KOPT-K1 (cell line): ENCODE data around the gene DOK5.
"Not testable (repeated sequence)": the region's sequence is repeated elsewhere in the genome, so short reads cannot be mapped to it uniquely, and the experiment has no call there.

ENCODE experiments used
- H3K27ac ChIP-seq: fragments of 200-600 bp; sonication (generic); 2 replicates; pipeline ENCODE4 v1.5.1; 2016; ENCODE audit warnings: antibody characterized with exemption, mild to moderate bottlenecking, low read depth, low read length; ENCODE audit not compliant: poor library complexity, severe bottlenecking
- H3K36me3 ChIP-seq: fragments of 200-600 bp; sonication (generic); 2 replicates; pipeline ENCODE4 v1.5.1; 2017; ENCODE audit warnings: antibody characterized with exemption, mild to moderate bottlenecking, low read length, moderate library complexity; ENCODE audit not compliant: insufficient read depth
- H3K9me3 ChIP-seq: fragments of 200-600 bp; sonication (generic); 2 replicates; pipeline ENCODE4 v1.5.1; 2017; ENCODE audit warnings: antibody characterized with exemption, low read length, mild to moderate bottlenecking; ENCODE audit not compliant: insufficient read depth, poor library complexity, severe bottlenecking

Gene DOK5

GRCh38 chr20:54475334-54476168 is at the start of gene DOK5:
Gene DOK5, plus strand, starts transcription at chr20:54475593. Its CDS starts 354 bp downstream, at chr20:54475947.
- no peaks in the 10 kb centered on the region for H3K9me3 ChIP-seq
- no peaks in the 10 kb centered on the region for H3K36me3 ChIP-seq
- no peak within 1 kb of the TSS for H3K27ac ChIP-seq

DNA sequence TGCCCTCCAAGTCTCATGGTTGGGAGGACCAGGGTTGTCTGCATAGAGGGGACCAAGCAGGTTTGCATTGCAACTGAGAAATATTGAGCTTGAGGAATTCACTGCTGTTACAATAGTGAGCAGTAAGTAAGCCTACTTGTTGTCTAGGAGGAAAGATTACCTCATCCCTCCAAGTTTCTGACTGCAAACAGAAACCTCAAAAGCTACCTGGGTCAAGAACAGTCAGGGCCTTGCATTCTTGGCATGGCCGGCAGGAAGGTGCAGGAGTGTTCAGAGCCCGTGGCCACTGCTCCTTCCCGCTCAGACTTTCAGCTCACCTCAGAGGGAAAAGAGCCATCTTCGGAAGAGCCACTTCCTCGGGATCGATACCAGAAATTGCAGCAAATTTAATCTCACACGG is 46.0 kb upstream of the DOK5 start:
- Histone ChIP-seq H3K36me3 (no peaks in the 10 kb centered on the region), H3K27ac (no peak overlapping the region), H3K9me3 (peaks cover 10% of the 10 kb centered on the region)

DNA sequence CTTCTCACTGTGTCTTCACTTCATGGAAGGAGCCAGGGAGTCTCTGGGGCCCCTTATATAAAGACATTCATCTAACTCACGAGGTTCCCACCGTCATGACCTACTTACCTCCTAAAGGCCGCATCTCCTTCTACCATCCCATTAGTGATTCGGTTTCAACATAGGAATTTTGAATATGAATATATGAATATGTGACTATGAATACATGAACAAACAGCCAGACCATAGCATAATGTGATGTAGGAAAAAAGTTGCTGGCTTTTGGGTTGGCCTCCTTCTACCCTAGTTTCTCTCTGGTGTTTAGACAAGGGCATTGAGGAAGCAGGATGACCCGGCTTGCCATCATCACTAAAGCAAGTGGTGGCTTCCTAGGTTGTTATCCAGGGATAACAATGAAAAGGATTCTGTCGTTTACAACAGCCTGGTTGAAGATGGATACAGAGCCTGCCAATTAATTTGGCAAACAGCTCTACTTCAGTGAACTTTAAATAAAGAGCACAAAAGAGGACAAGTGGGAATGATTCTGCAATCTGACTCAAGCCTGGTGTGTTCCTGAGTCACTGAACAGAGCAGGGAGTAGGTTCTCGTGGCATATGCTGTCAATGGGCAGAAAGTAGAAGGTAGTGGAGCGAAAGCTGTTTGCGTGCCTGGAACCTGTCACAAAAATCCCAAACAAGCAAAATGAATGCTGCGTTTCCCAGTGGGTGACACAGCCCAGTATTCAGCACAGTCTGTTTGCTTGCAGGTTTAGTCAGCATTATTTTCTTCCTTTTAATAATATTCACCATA is 44.0 kb upstream of the DOK5 start:
- Histone ChIP-seq H3K36me3 (no peaks in the 10 kb centered on the region), H3K27ac (no peak overlapping the region), H3K9me3 (no peaks in the 10 kb centered on the region)

DNA sequence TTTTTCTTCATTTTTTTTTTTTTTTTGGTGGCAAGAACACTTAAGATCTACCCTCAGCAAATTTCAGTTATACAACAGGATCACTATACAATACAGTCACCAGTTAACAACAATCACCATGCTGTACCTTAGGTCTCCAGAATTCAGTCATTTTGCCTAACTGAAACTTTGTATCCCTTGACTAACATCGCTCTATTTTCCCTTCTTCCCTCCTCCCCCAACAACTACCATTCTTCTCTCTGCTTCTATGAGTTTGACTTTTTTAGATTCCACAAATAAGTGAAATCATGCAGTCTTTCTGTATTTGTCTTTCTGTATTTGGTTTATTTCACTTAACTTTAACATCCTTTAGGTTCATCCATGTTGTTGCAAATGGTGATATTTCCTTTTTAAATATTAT is 42.4 kb upstream of the DOK5 start:
- Histone ChIP-seq H3K36me3 (no peaks in the 10 kb centered on the region), H3K27ac (no peak overlapping the region), H3K9me3 (no peaks in the 10 kb centered on the region)

DNA sequence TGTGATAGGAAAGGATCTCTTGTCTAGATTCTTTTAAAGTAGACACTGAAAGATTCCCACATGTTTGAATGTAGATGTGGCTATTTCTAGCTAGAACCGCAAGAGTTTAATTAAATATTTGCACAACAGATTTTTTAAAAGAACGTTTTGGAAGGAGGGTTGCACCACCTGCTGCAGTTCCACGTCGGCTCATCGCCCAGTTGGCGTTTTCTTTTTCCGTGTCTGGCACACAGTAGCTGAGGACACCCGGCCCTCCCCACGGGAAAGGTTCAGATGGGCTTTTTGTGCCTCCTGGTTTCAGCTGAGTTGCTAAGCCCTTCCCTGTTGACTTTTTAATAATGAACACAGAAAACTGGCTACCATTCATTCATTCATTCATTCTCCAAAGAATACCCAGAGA is 41.8 kb upstream of the DOK5 start:
- no peaks in the 10 kb centered on the region for H3K36me3 ChIP-seq
- no peak overlapping the region for H3K27ac ChIP-seq
- H3K9me3 ChIP-seq: no peaks in the 10 kb centered on the region

DNA sequence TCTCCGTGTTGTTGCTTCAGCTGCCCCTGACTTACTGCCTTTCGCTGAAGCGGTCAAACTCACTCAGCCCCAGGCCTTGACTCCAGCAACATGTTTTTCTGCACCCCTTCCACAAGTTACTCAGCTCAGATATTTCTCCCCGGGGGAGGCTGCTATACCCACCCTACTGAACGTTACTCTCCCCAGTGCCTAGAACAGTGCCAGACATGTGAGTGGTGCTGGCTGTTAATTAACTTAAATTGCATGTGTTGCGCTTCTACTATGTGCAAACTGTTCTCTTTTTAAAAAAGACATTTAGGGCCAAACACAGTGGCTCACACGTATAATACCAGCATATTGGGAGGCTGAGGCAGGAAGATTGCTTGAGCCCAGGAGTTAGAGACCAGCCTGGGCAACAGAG is 41.2 kb upstream of the DOK5 start:
- Histone ChIP-seq H3K9me3 (no peaks in the 10 kb centered on the region), H3K36me3 (no peaks in the 10 kb centered on the region), H3K27ac (no peak overlapping the region)

DNA sequence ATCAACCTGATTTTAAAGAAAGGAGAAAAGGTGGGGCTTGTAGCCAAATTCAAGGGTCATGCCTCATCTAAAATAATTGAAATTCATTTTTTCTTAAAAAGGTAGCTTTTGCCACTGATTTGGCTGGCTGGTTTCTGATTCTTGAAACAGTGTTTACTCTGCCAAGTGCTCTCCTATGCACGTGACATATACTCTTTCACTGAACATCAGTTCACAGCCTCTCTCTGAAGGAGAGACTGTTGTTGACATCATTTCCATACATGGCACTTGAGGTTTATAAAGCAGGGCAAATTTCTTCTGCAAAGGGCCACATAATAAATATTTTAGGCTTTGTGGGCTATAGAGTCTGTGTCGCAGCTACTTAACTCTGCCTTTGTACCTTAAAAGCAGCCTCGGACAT is 40.4 kb upstream of the DOK5 start:
- H3K36me3 ChIP-seq: no peaks in the 10 kb centered on the region
- no peaks in the 10 kb centered on the region for H3K9me3 ChIP-seq
- H3K27ac ChIP-seq: no peak overlapping the region

- not testable (repeated sequence) for H3K27ac ChIP-seq, H3K36me3 ChIP-seq, H3K9me3 ChIP-seq
Observed at GRCh38 chr20:54436410-54436809, 39.0 kb upstream of the DOK5 start.

DNA sequence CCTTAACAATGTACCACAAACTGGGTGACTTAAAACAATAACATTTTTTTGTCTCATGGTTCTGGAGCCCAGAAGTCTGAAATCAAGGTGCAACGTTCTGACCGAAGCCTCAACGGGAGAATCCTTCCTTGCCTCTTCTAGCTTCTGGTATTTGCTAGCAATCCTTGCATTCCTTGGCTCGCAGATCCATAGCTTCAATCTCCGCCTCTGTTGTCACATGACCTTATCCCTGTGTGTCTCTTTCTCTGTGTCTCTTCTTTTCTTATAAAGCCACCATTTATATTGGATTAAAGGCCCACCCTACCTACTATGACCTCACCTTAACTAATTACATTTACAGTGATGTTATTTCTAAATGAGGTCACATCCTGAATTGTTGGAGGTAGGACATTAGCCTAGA is 37.2 kb upstream of the DOK5 start:
- Histone ChIP-seq H3K27ac (no peak overlapping the region), H3K36me3 (no peaks in the 10 kb centered on the region), H3K9me3 (no peaks in the 10 kb centered on the region)

DNA sequence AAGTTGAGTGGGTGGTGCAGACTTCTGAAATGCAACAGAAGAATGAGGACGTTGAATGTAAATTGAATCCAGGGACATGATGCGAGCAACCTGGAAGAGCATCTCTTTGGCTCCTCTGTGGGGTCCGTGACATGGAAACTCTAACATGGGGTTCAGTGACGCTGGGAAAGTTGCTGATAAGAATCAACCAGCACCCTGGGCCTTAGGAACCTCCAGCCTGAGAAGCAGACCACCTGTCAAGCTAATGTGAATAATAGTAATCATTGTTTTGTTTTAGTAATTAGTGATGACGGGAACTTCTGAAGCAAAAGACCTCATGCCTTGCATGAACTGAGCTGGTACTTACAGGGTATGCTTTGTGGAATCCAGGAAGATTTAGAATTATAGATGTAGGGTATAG is 25.2 kb upstream of the DOK5 start:
- no peak overlapping the region for H3K27ac ChIP-seq
- H3K36me3 ChIP-seq: no peaks in the 10 kb centered on the region
- H3K9me3 ChIP-seq: no peaks in the 10 kb centered on the region

DNA sequence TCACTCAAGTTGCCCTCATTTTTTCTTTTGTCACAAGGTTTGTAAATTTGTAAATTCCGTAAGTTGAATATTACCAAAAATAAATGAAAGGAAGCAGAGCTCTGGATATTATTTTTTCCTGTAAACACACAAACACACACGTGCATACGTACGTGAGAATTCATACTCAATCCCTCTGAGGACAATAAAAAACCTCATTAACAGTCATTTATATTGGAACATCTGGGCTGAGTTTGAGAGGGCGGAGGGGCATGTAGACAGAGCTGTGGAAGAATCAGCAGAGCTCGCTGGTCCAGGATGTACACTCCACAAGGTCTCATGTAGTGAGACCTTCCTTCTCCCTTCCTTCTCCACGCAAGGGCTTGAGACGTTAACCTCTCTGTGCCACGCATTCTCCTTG is 24.2 kb upstream of the DOK5 start:
- H3K27ac ChIP-seq: no peak overlapping the region
- no peaks in the 10 kb centered on the region for H3K9me3 ChIP-seq
- H3K36me3 ChIP-seq: no peaks in the 10 kb centered on the region

DNA sequence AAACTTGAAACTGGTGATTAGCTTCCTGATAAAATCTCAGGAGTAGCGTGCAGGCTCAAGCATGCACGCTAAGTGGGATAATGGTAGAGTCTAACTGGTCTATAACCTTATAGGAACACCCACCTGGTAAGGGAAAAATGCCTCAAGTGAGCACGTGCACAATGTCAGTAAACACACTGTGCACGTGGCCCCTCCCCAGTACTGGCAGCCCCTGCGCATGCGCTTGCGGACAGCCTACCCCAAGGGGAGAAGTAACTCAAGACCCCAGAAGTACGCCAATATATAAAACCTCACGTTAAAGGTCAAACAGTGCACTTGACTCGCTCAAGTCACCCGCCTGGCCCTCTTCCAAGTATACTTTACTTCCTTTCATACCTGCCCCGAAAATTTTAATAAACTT is 23.1 kb upstream of the DOK5 start:
- Histone ChIP-seq H3K9me3 (no peaks in the 10 kb centered on the region), H3K36me3 (no peaks in the 10 kb centered on the region), H3K27ac (no peak overlapping the region)

- no peak overlapping the region for H3K27ac ChIP-seq
- no peaks in the 10 kb centered on the region for H3K9me3 ChIP-seq
- H3K36me3 ChIP-seq: no peaks in the 10 kb centered on the region
Observed at GRCh38 chr20:54454982-54455381, 20.4 kb upstream of the DOK5 start.

DNA sequence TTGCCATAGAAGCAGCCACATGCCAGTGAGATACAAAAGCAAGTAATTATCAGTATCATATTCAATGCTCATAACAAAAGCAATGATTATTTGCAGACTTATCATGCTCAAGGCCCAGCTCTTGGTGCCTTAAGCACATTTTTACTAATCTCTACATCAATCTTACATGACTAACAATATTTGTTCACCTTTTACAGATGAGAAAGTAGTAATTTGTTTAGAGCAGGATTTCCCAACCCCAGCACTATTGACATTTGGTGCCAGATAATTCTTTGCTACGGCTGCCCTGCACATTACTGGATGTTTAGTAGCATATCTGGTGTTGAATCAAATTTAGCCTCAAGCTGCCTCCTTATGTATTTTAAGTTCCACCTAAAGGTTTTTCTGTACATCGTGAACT is 19.0 kb upstream of the DOK5 start:
- Histone ChIP-seq H3K36me3 (no peaks in the 10 kb centered on the region), H3K27ac (no peak overlapping the region), H3K9me3 (no peaks in the 10 kb centered on the region)

DNA sequence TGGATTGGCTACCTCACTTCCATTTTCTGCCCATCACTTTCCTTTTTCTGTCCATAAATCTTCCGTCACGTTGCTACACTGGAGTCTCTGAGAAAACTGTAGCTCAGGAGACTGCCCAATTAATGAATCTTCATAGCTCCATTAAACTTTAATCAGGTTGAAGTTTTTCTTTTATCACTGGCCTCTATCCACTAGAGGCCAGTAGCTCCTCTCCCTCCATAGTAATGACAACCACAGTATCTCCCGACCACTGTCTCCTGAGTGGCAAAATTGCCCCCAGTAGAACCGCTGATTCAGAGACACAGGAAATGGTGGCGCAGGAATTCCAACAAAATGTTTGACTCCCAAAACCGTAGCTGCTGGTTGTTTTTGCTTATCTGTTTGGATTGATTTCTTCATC is 18.4 kb upstream of the DOK5 start:
- H3K9me3 ChIP-seq: no peaks in the 10 kb centered on the region
- no peaks in the 10 kb centered on the region for H3K36me3 ChIP-seq
- H3K27ac ChIP-seq: no peak overlapping the region

DNA sequence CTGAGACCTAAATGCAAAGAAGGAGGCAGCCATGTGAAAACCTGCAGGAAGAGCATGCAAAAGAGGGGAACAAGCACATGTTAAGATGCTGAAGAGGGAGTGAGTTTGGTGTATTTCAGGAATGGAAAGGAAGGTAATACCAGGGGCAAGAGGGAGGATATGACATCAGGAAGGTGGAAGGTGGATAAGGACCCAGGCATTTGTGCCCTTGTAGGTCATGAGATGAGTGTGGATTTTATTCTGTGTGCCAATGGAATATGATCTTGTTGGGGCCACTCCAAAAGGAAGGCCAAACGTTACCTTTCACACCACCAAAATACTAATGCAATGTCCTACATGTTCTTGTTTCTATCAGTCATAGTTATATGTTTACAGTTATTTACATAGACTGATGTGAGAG is 17.2 kb upstream of the DOK5 start:
- no peaks in the 10 kb centered on the region for H3K9me3 ChIP-seq

More for the DNA sequence above, 17.2 kb upstream of the DOK5 start:
- H3K27ac ChIP-seq: no peak overlapping the region
- no peaks in the 10 kb centered on the region for H3K36me3 ChIP-seq
